ENCODE data around the gene RDH13. TPM values are rescaled to one million over a fixed set of nuclear protein-coding genes. Genes with fewer than 3 reads are reported as not detected.
A peak's percentile ranks its signal among the peaks of the same experiment; 100 is the strongest.
"Not testable (repeated sequence)": the region's sequence is repeated elsewhere in the genome, so short reads cannot be mapped to it uniquely, and the experiment has no call there.

RDH13 gene
- total RNA-seq, 1 donor from 2014 or later, result 24.8 TPM

DNA sequence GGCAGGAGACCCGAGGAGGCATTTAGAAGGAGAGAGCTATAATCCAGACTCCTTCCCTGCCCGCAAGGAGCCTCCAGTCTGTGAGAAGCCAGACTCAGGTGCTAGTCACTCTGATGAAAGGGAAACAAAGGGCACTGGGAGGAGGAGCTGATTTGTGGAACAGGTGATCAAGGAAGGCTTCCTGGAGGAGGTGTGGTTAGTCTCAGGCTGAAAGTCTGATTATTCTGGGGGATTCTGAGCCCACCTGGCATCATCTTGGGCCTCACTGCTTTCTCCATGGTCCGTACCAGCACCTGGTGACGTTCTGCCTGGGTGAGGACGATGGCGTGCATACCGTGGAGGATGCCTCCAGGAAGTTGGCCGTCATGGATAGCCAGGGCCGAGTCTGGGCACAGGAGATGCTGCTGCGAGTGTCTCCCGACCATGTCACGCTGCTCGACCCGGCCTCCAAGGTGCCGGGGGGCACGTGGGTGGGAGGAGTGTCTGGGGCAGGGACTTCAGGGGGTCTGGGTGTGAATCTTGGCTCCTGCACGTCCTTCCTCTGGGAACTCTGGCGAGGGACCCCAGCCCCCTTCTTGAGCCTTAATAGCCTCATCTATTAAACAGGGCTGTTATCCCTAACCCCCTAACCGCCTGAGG, 16.6 kb upstream of the RDH13 start:
- no peak for DNase-seq (ENCODE audit: low spot score)

DNA sequence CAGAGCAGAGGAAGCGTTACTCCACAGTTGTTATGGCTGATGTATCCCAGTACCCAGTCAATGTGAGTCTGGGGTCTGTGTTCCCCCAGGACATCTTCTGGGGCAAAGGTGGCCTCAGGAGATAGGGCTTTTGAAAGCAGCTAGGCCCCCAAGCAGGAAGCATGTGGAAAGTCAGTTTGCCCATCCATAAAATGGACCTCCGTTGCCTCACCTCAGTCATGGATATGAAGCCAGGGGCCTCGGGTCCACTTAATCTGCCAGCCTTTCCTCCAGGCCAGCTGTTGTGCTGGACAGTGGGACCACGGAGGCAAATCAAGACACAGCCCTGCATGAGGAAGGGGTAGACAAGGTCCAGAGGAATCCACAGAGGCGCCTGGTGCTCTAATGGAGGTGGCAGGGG, 16.0 kb upstream of the RDH13 start:
- DNase-seq (ENCODE audit: low spot score), result no peak

DNA sequence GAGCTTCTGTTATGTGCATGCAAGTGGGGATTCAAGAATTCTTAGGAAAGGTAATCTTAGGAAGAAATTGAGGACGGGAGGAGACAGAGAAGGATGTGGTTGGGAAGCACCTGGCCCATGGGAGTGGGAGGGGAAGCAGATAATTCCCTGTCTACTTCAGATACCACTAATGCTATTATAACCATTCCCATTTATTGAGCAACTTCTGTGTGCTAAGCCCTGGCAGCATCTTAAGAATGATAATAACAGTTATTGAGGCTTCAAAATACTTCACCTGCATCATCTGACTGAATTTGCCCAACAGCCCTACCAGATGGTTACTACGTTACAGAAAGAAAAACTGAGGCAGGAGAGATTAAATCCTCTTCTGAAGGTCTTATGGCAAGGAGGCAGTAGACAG, 14.2 kb upstream of the RDH13 start:
- DNase-seq (ENCODE audit: low spot score), result no peak

DNA sequence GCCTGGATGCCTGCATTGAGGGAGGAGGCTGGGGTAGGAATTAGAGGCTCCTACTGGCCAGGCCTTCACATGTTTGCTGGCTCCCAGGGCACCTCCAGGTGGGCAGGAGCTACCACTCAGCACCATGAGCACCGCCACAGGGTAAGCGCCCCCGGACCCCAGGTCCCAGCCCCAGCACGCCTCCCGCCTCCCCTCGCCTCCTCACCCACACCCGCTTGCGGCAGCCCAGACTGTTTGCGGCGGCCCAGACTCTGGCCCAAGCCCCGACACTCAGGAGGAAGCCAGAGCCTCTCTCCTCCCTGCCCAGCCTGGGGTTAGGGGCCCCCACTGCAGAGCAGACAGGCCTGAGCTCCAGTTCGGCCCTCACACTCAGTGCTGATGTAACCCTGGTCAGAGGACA, 13.4 kb upstream of the RDH13 start:
- DNase-seq (ENCODE audit: low spot score), result no peak

DNA sequence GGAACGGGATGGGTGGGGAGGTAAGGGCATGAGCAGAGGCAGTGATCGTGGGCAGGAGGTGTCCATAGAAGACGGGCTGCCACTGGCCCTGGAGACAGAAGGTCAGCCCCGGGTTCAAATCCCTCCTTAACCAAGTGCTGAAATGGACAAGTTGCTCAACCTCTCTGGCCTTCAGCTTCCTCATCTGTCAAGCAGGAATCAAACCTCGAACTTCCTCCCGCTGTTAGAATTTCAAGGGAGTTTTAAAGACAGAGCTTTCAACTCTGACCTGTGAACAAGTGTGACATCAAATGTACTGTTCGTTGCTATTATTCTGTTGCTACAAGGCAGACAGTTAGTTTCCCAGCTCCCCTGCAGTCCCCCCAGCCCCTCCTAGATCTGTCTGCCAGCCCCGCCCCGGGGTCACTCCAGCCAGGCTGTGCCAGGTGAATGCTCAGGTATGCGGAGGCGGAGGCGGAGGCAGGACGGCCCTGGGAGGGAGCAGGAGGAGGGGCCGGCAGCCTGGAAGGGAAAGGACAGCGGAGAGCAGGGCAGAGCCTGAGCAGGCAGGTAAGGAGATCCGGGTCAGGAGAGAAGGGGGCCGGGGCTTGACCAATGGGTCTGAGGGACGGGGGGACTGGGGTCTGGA, 12.5 kb upstream of the RDH13 start, which contains the start of gene EPS8L1:
Gene EPS8L1, plus strand, starts transcription at position 499 of the 628 bp plus-strand sequence. CDS start 576 bp downstream, outside the sequence.
- DNase-seq (ENCODE audit: low spot score), result peak; percentile 74

DNA sequence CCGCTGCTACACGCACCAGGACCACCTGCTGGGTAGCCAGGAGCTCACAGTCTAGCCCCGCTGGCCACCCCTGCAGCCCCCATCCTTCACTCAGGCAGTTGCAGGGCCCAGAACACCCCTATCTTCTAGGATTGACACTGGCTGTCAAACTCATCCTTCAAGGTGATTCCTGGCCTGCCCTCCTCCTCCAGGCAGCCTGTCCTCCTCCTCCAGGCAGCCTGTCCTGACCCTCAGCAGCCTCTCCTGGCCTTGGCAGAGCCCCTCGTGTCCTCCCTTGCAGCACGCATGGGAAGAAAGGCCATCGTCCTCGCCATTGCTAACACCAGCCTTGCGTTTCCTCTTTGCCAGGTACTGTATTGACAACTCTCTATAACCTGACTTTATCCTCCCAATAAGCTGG, 9.0 kb upstream of the RDH13 start:
- no peak for DNase-seq (ENCODE audit: low spot score)

DNA sequence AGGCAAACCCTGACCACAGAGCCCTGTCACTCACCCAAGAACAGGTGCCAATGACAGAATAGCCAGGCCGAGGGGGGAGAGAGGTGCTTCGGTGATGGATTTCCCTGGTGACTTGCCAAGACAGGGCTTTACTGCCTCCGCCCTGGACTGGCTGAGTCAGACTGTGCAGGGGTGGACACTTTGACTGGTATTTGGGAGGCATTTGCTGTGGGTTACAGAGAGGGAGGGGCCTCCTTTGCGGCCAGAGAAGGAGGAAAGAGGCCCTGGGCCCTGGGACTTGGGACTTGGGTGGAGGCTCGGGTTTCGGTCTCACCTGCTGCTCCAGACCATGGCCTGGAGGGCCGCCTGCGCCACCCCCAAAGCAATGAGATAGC, 8.2 kb upstream of the RDH13 start:
- peak; percentile 74 for DNase-seq (ENCODE audit: low spot score)

DNA sequence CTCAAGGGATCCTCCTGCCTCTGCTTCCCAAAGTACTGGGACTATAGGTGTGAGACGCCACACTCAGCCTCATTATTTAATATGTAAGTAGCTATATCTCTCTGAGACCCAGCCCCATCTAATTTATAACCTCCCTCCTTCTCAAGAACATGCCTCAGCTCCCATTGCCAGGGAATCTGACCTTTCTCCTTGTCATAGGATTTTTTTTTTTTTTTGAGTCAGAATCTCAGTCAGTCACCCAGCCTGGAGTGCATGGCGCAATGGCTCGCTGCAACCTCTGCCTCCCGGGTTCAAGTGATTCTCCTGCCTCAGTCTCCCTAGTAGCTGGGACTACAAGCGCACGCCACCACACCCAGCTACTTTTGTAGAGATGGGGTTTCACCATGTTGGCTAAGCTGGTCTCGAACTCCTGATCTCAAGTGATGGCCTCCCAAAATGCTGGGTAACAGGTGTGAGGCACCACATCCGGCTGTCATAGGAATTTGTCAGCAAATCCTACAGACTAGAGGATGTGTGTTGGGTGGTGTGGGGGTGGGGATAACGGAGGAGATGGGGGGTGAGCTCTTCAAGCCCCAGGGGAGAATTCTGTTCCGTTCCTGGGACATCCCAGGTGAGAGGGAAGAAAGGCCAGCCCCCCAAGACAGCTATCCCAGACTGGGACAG, 7.6 kb upstream of the RDH13 start:
- DNase-seq (ENCODE audit: low spot score), result no peak

DNA sequence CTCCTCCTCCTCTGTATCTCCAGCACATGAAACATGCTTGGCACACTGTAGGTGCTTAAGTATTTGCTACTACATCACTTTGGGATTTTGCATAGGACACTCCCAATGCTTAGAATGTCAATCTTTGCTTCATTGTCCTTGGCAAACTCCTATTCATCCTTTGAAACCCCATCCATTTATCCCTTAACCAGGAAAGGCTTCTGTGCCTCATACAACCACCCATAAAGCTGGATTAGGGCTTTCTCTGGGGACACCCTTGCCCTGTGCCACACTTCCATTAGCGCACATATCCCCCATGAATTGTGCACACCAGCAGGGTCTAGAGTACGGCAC, 6.9 kb upstream of the RDH13 start:
- DNase-seq (ENCODE audit: low spot score), result no peak

DNA sequence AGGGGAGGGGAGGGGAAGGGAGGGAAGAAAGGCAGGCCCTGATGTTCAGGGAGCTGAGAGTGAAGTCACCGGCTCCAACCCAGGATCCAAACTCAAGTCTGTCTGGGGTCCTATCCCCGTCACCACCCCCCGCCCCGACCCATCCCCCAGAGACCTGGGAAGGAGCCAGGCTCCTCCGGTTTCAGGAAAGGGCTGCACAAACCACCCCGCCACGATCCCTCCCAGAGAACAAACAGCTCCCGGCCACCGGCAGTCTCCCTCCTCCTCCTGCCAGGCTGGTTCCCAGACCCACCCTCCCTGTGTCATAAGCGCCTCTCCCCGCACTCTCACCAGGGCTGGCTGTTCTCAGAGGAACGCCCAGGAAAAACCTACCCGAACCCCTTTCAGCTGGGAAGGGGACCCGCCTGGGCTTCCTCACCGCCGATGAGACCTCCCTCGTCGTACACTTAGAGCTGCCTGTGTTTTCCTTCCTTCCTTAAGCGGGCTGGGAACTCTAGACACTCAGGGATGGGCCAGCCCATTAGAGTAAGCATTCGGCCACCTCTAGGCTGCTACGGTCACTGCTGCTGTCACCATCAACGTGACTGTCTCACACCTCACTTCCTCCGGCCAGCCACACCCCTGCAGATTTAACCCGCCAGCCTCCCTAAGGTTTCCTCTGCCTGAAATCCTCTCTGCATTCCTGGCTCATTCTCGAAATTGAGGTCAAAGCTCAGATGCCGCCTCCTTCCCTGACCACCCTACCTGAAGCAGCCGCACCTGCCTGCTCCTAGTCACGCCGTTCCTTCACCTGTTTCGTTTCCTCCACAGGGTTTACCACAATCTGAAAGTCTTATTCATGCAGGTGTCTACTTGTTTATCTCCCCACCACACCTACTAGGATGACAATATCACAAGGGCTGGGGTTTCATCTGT, 6.3 kb upstream of the RDH13 start:
- peak; percentile 84 for DNase-seq (ENCODE audit: low spot score)

DNA sequence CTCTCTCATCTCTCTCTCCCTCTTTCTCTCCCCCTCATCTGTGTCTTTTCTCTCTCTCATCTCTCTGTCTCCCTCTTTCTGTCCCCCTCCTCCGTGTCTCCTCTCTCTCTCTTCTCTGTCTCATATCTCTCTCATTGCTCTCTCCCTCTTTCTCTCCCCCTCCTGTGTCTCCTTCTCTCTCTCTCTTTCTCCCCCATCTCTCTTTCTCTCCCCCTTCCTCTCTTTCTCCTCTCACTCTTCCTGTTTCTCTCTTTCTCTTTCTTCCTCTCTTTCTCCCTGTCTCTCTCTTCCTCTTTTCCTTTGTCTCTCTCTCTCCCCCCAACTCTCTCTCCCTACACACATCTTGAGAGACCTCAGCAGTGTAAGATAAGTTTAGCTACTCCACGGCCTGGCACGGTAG, 4.9 kb upstream of the RDH13 start:
- no peak for DNase-seq (ENCODE audit: low spot score)

DNA sequence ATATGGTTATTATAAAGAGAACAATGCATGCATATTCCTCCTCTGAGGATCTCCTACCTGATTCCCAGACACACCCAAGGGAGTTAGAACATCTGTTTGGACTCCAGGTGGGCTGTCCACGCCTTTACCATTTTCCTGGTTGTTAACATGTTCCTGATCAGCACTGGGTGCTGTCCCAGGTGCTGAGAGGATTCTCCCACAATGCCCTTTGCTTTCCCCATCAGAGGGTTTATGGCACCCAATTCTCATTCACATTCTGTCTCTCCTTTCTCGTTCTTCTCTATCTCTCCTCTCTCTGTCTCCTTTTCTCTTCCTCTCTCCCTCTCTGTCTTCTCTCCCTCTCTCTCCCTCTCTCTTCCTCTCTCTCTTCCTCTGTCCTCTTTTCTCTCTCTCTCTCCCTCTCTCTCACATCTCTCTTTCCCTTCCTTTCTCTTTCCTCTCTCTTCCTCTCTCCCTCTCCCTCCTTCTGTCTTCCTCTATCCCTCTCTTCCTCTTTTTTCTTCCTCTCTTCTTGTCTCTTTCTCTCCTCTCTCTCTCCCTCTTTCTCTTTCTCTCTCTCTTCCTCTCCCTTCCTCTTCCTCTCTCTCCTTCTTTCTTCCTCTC, 3.3 kb upstream of the RDH13 start:
- no peak for DNase-seq (ENCODE audit: low spot score)

DNA sequence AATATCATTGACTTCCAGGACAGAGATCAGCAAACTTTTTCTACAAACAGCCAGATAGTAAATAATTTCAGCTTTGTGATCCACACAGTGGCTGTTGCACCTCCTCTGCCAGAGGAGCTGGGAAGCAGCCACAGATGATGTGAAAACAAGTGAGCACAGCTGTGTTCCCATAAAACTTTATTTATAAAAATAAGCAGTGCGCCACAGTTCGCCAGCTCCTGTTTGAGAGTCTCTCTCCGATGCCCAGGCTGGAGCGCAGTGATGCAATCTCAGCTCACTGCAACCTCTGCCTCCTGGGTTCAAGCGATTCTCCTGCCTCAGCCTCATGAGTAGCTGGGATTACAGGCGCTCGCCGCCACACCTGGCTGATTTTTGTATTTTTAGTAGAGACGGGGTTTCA, 2.6 kb upstream of the RDH13 start:
- DNase-seq (ENCODE audit: low spot score), result not testable (repeated sequence)

DNA sequence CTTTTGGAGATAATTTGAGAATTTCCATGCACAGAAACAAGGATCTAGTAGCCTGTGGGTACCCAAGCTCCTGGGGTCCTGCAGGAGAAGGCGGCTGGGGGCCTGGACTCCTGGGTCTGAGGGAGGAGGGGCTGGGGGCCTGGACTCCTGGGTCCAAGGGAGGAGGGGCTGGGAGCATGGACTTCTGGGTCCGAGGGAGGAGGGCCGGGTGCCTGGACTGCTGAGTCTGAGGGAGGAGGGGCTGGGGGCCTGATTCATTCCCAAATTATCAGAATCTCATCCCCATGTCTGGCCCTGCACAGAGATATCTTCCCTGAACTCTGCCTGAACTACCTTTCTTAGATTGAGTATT, 520 bp upstream of the RDH13 start:
- DNase-seq (ENCODE audit: low spot score), result no peak

DNA sequence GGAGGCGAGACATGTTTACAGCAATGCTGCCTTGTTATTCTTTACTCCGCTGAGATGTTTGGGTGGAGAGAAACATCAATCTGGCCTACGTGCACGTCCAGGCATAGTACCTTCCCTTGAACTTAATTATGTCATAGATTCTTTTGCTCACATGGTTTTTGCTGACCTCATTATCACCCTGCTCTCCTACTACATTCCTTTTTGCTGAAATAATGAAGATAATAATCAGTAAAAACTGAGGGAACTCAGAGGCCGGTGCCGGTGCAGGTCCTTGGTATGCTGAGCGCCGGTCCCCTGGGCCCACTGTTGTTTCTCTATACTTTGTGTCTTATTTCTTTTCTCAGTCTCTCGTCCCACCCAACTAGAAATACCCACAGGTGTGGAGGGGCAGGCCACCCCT, 2.7 kb downstream of the RDH13 start:
- DNase-seq (ENCODE audit: low spot score), result not testable (repeated sequence)

DNA sequence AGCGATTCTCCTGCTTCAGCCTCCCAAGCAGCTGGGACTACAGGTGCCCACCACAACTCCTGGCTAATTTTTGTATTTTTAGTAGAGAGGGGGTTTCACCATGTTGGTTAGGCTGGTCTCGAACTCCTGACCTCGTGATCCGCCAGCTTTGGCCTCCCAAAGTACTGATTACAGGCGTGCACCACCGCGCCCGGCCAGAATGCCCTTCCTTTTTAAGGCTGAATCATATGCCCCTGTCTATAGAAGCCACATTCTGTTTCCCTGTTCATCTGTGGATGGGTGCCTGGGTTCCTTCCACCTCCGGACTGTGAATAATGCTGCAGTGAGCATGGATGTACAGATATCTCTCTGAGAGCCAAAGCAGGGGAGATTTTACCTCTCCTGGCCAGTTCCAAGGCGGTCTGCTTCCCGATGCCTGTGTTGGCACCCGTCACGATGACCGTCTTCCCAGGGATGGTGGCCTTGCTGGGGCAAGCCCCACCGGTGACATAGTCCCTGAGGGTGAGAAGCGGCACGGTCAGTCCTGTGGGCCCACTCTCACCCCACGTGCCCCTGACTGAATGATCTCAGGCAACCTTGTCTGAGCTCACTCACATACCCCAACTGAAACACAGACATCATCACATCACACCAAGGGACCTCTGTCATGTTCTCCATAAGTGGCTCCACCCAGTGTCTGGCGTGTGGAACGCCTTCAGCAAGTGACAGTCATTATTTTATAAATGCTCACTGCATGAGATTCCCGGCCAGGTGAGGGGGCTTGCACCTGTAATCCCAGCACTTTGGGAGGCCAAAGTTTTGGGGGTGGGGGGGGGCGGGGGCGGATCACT, 4.0 kb downstream of the RDH13 start:
- no peak for DNase-seq (ENCODE audit: low spot score)

DNA sequence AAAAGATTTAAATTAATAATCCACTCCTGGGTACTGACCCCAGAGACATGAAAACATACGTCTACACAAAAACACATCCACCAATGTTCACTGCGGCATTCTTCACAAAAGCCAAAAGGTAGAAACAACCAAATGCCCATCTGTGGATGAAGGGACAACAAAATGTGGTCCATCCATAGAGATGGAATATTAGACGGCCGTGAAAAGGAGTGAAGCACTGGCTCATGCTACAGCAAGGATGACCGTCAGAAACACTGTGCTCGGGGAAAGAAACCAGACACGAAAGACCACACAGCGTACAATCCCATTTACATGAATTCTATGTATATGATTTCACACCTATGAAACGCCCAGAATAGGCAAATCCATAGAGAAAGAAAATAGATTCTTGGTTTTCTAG, 6.1 kb downstream of the RDH13 start:
- DNase-seq (ENCODE audit: low spot score), result no peak

DNA sequence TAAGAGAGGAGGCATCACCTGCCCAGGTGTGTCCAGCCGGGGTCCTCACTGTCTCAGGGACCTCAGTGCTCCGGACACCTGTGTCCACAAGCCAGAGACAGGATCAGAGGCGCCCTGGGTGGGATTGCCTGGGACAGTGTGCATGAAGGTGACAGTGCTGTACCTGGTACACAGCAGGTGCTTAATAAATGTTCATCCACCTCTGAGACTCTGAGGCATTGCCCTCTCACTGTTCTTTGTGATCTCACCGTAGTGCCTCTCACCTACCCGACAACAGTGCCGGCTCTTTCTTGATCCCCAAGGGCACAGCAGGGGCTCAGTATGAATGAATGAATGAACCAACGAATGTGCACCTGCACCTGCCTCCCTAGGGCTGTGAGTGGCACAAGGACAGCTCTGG, 9.2 kb downstream of the RDH13 start:
- DNase-seq (ENCODE audit: low spot score), result no peak

DNA sequence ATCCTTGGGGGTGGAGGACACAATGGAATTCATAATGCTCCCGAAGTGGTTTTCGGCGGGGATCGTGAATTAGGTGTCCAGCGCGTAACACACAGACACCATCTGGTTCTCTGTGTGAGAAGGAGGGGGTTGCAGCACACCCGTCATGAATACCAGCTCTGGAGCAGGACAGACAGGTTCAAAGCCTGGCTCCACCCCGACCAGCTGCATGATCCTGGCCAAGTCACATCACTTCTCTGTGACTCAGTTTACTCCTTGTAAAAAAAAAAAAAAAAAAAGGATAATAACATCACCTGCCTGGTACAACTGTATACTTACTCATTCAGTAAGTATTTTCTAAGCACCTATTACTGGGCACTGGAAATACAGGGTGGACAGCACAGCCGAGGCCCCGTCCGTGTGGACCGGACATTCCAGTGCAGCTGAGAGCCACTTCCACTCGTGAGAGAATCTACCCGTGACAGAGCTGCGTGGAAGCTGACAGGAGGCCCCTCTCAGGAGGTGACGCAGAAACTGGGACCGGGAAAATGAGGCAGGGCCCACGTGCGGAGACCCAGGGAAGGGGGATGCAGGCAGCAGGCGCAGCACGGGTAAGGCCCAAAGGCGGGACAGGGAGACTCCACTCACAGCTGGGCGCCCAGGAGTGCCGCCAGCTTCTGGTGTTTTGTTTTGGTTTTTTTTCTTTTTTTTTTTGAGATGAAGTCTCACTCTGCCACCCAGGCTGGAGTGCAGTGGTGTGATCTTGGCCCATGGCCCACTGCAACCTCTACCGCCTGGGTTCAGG, 12.0 kb downstream of the RDH13 start:
- no peak for DNase-seq (ENCODE audit: low spot score)

DNA sequence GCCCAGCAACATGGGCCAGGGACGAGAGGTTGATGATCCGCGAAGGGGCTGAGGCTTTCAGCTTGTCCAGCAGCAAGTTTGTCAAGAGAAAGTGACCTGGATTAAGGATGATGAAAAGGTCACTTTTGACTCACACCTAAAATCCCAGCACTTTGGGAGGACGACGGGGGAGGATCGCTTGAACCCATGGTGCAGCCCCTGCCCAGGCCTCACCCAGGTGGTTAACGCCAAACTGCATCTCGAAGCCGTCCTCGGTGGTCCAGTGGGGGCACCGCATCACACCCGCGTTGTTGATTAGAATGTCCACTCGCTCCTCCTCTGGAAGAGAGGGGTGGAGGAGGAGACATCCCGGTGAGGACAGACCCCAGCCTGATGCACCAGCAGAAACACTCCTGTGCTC, 14.5 kb downstream of the RDH13 start:
- DNase-seq (ENCODE audit: low spot score), result no peak

Data from ureter (tissue), 1 donor.